Measurements from ENCODE around the gene YARS1. TPM values are rescaled to one million over a fixed set of nuclear protein-coding genes. Genes with fewer than 3 reads are reported as not detected.
A peak's percentile ranks its signal among the peaks of the same experiment; 100 is the strongest.
"Not testable (repeated sequence)": the region's sequence is repeated elsewhere in the genome, so short reads cannot be mapped to it uniquely, and the experiment has no call there.

YARS1 gene
- total RNA-seq, 4 donors from 2014 or later = 29.1 to 54.1 (median 46.0) TPM

DNA sequence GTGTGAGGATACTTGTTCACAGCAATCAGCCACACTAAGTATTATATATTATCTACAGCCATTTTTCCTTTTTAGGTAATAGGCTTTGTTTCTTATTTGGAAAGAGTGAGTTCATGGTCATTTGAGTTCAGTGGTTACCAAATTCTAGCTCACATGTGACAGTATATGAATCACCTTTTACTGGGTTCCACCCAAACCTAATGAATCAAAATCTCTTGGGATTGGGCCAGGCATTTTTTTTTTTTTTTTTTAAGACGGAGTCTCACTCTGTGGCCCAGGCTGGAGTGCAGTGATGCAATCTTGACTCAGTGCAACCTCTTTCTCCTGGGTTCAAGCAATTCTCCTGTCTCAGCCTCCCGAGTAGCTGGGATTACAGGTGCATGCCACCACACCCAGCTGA, 27.8 kb downstream of the YARS1 start:
- ATAC-seq = peak; percentile 86
- Histone ChIP-seq H3K36me3 (peaks cover 3 to 91% of the 10 kb centered on the region in 2 donors), H3K27ac (peak overlapping the region in 1 of 4 donors; percentile 51), H3K4me1 (peaks cover 0 to 18% (median 0%) of the 10 kb centered on the region in 3 donors)
- not testable (repeated sequence) for H3K4me3 ChIP-seq, H3K9me3 ChIP-seq, H3K27me3 ChIP-seq
- WGBS, 2 donors (ENCODE audit: low coverage in 1 of 2) = 40% methylated on average over 2 of the region's 2 CpGs; no CpG with 5 or more reads in 1 of the 2 donors
- peak; percentile 66 for TF ChIP-seq POLR2AphosphoS5 (IDR thresholded peaks at IDR 0.05)

DNA sequence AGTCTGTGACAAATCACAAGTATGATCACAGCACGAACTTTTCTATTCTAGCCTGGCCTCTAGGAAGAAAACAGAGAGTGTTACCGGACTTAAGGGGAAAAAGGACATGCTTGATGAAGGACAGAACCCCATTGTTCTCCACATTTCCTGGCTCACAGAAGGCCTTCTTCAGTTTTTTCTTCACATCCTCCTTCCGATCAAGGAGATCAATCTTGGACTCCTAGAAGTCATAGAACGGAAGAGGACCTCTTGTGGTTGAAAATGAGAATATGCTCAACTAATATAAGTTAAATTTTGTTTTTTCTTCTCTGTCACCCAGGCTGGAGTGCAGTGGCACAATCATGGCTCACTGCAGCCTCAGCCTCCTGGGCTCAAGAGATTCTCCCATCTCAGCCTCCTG, 30.3 kb downstream of the YARS1 start:
- no peak for TF ChIP-seq EP300 (IDR thresholded peaks at IDR 0.05)
- peak in 3 of 4 experiments; percentile 28 to 32 (median 31) for TF ChIP-seq CTCF (IDR thresholded peaks at IDR 0.05)
- H3K4me1 ChIP-seq = peaks cover 0 to 18% (median 0%) of the 10 kb centered on the region in 3 donors
- ATAC-seq = no peak
- H3K4me3 ChIP-seq = no peak overlapping the region
- H3K27ac ChIP-seq = peak overlapping the region in 1 of 4 donors; percentile 2
- no peaks in the 10 kb centered on the region for H3K9me3 ChIP-seq
- H3K27me3 ChIP-seq = no peaks in the 10 kb centered on the region
- 45 to 50% methylated on average over 4 of the region's 4 CpGs for WGBS, 2 donors (ENCODE audit: low coverage in 1 of 2)
- peaks cover 3 to 91% of the 10 kb centered on the region in 2 donors for H3K36me3 ChIP-seq

DNA sequence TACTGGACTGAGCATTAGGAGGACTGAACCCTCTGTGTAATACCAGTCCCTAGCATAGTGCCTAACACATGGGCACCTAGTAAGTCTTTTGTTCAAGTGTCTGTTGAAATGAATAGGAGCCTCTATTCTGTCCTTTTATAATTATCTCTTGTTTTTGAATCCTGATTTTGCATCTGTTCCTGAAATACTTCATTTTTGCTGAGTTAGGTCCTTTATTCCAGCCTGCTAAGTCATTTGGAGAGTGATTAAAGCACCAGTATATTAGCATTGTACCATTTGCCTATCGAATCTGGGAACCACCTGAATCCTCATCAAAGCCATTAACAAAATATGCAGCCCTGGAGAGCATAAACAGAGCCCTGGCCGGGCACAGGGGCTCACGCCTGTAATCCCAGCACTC, 32.3 kb downstream of the YARS1 start:
- Histone ChIP-seq H3K36me3 (peaks cover 0 to 93% of the 10 kb centered on the region in 2 donors), H3K4me3 (no peak overlapping the region), H3K27me3 (no peaks in the 10 kb centered on the region), H3K9me3 (no peaks in the 10 kb centered on the region), H3K4me1 (peaks cover 0 to 17% (median 0%) of the 10 kb centered on the region in 3 donors), H3K27ac (no peak overlapping the region)
- WGBS, 2 donors (ENCODE audit: low coverage in 1 of 2) = 71 to 83% methylated on average over 1 of the region's 3 CpGs
- TF ChIP-seq POLR2AphosphoS5 (IDR thresholded peaks at IDR 0.05) (no peak), POLR2A (IDR thresholded peaks at IDR 0.05) (no peak), CTCF (IDR thresholded peaks at IDR 0.05) (no peak), EP300 (IDR thresholded peaks at IDR 0.05) (no peak)
- ATAC-seq = no peak

GRCh38 chr1:32783851-32784250, 33.3 kb downstream of the YARS1 start:
- peaks cover 0 to 97% of the 10 kb centered on the region in 2 donors for H3K36me3 ChIP-seq

DNA sequence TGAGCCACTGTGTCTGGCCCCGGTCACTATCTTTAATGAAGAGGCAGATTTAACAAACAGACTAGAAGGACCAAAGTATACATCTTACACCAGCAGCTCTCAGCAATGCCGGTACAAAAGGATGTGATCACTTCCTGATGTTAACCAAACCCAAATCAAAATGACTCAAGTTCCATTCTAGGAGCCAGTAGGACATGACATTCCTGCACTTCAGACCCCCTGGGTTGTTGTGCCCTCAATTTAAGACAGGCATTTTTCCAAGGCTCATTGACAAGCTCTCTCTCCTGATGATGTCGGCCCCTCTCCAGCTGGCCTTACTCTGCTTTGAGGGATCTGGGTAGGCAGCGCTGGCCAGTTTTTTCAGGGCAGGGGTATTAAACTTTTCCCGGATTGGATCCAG, 35.1 kb downstream of the YARS1 start:
- Histone ChIP-seq H3K27me3 (no peaks in the 10 kb centered on the region), H3K27ac (no peak overlapping the region), H3K4me3 (no peak overlapping the region), H3K36me3 (peaks cover 0 to 100% of the 10 kb centered on the region in 2 donors), H3K9me3 (no peaks in the 10 kb centered on the region), H3K4me1 (peaks cover 0 to 5% (median 0%) of the 10 kb centered on the region in 3 donors)
- no peak for ATAC-seq
- TF ChIP-seq POLR2A (IDR thresholded peaks at IDR 0.05) = no peak
- TF ChIP-seq CTCF (IDR thresholded peaks at IDR 0.05) = no peak
- 86% methylated on average over 5 of the region's 5 CpGs; no CpG with 5 or more reads in 1 of the 2 donors for WGBS, 2 donors (ENCODE audit: low coverage in 1 of 2)

More at GRCh38 chr1:32783851-32784250, 33.3 kb downstream of the YARS1 start:
- Histone ChIP-seq H3K27ac (no peak overlapping the region), H3K27me3 (no peaks in the 10 kb centered on the region), H3K9me3 (no peaks in the 10 kb centered on the region), H3K4me3 (no peak overlapping the region), H3K4me1 (peaks cover 0 to 8% (median 0%) of the 10 kb centered on the region in 3 donors)
- no peak for TF ChIP-seq EP300 (IDR thresholded peaks at IDR 0.05)
- no peak for TF ChIP-seq CTCF (IDR thresholded peaks at IDR 0.05)
- TF ChIP-seq POLR2AphosphoS5 (IDR thresholded peaks at IDR 0.05) = no peak
- no peak for TF ChIP-seq POLR2A (IDR thresholded peaks at IDR 0.05)
- WGBS, 2 donors (ENCODE audit: low coverage in 1 of 2) = 84 to 93% methylated on average over 5 of the region's 5 CpGs
- no peak for ATAC-seq
